ENCODE measurements around the gene CHAD. TPM values are rescaled to one million over a fixed set of nuclear protein-coding genes. Genes with fewer than 3 reads are reported as not detected.

The CHAD gene
- total and polyA plus RNA-seq, 5 donors from 2014 or later = not detected

GRCh38 chr17:50465171-50465570, 3.5 kb downstream of the CHAD start:
- H3K9me3 Mint-ChIP-seq = peaks cover 0 to 2% (median 0%) of the 10 kb centered on the region in 7 donors
- DNase-seq (no peak), ATAC-seq (ENCODE audit: low read depth in 2 of 2) (no peak)
- H3K27ac Mint-ChIP-seq = peak overlapping the region in 1 of 3 donors; percentile 69
- peaks cover 12% of the 10 kb centered on the region for H3K27me3 Mint-ChIP-seq
- no peak overlapping the region for H3K4me3 ChIP-seq (ENCODE audit: low read depth, low read length)
- H3K27me3 ChIP-seq (ENCODE audit: control insufficient read depth, insufficient read depth, low read length) = no peaks in the 10 kb centered on the region
- H3K4me1 ChIP-seq (ENCODE audit: control insufficient read depth, insufficient read depth, low read length, poor library complexity, severe bottlenecking) = peaks cover 14% of the 10 kb centered on the region
- H3K36me3 ChIP-seq (ENCODE audit: control insufficient read depth, insufficient read depth, low read length) = no peaks in the 10 kb centered on the region
- no peak overlapping the region for H3K27ac ChIP-seq (ENCODE audit: insufficient read depth, low read length, poor library complexity, severe bottlenecking)
- H3K4me3 Mint-ChIP-seq = no peak overlapping the region
- H3K36me3 Mint-ChIP-seq = peaks cover 5% of the 10 kb centered on the region
- H3K4me1 Mint-ChIP-seq = peaks cover 0 to 19% (median 2%) of the 10 kb centered on the region in 4 donors
- H3K9me3 ChIP-seq (ENCODE audit: control insufficient read depth in 2 of 2, low read length in 2 of 2) = no peaks in the 10 kb centered on the region

- no peaks in the 10 kb centered on the region for H3K36me3 ChIP-seq (ENCODE audit: control insufficient read depth, insufficient read depth, low read length)
- no peaks in the 10 kb centered on the region for H3K9me3 ChIP-seq (ENCODE audit: control insufficient read depth in 2 of 2, low read length in 2 of 2)
- no peak overlapping the region for H3K4me3 ChIP-seq (ENCODE audit: low read depth, low read length)
- no peaks in the 10 kb centered on the region for H3K27me3 ChIP-seq (ENCODE audit: control insufficient read depth, insufficient read depth, low read length)
- H3K4me1 Mint-ChIP-seq = peaks cover 0 to 16% (median 2%) of the 10 kb centered on the region in 4 donors
- peaks cover 14% of the 10 kb centered on the region for H3K4me1 ChIP-seq (ENCODE audit: control insufficient read depth, insufficient read depth, low read length, poor library complexity, severe bottlenecking)
- ATAC-seq (ENCODE audit: low read depth in 2 of 2) (no peak), DNase-seq (no peak)
- peaks cover 12% of the 10 kb centered on the region for H3K27me3 Mint-ChIP-seq
- peak overlapping the region in 1 of 3 donors; percentile 69 for H3K27ac Mint-ChIP-seq
- H3K9me3 Mint-ChIP-seq = peaks cover 0 to 2% (median 0%) of the 10 kb centered on the region in 7 donors
- H3K27ac ChIP-seq (ENCODE audit: insufficient read depth, low read length, poor library complexity, severe bottlenecking) = no peak overlapping the region
- H3K4me3 Mint-ChIP-seq = no peak overlapping the region
- H3K36me3 Mint-ChIP-seq = peaks cover 5% of the 10 kb centered on the region
These were observed 3.9 kb downstream of the CHAD start for GRCh38 chr17:50464736-50465135.

- Histone ChIP-seq H3K36me3 (ENCODE audit: control insufficient read depth, insufficient read depth, low read length) (no peaks in the 10 kb centered on the region), H3K4me3 (ENCODE audit: low read depth, low read length) (no peak overlapping the region), H3K9me3 (ENCODE audit: control insufficient read depth in 2 of 2, low read length in 2 of 2) (no peaks in the 10 kb centered on the region), H3K4me1 (ENCODE audit: control insufficient read depth, insufficient read depth, low read length, poor library complexity, severe bottlenecking) (peaks cover 9% of the 10 kb centered on the region), H3K27me3 (ENCODE audit: control insufficient read depth, insufficient read depth, low read length) (no peaks in the 10 kb centered on the region), H3K27ac (ENCODE audit: insufficient read depth, low read length, poor library complexity, severe bottlenecking) (no peak overlapping the region)
- DNase-seq (no peak), ATAC-seq (ENCODE audit: low read depth in 2 of 2) (no peak)
- H3K27me3 Mint-ChIP-seq = peaks cover 12% of the 10 kb centered on the region
- H3K9me3 Mint-ChIP-seq = peaks cover 0 to 2% (median 0%) of the 10 kb centered on the region in 7 donors
- H3K4me3 Mint-ChIP-seq = no peak overlapping the region
- peaks cover 0 to 16% (median 2%) of the 10 kb centered on the region in 4 donors for H3K4me1 Mint-ChIP-seq
- peaks cover 5% of the 10 kb centered on the region for H3K36me3 Mint-ChIP-seq
- no peak overlapping the region for H3K27ac Mint-ChIP-seq
These were observed 4.6 kb downstream of the CHAD start for GRCh38 chr17:50464121-50464520.

GRCh38 chr17:50462446-50462845, 6.2 kb downstream of the CHAD start:
- no peaks in the 10 kb centered on the region for H3K27me3 ChIP-seq (ENCODE audit: control insufficient read depth, insufficient read depth, low read length)
- no peak for DNase-seq
- Mint-ChIP-seq H3K27ac (no peak overlapping the region), H3K27me3 (peaks cover 1% of the 10 kb centered on the region), H3K4me1 (peaks cover 0 to 7% (median 2%) of the 10 kb centered on the region in 4 donors), H3K9me3 (peaks cover 0 to 2% (median 0%) of the 10 kb centered on the region in 7 donors), H3K36me3 (peaks cover 5% of the 10 kb centered on the region), H3K4me3 (no peak overlapping the region)
- H3K27ac ChIP-seq (ENCODE audit: insufficient read depth, low read length, poor library complexity, severe bottlenecking) = no peak overlapping the region
- H3K9me3 ChIP-seq (ENCODE audit: control insufficient read depth in 2 of 2, low read length in 2 of 2) = no peaks in the 10 kb centered on the region
- ATAC-seq (ENCODE audit: low read depth in 2 of 2) = no peak
- no peaks in the 10 kb centered on the region for H3K4me1 ChIP-seq (ENCODE audit: control insufficient read depth, insufficient read depth, low read length, poor library complexity, severe bottlenecking)
- no peaks in the 10 kb centered on the region for H3K36me3 ChIP-seq (ENCODE audit: control insufficient read depth, insufficient read depth, low read length)
- no peak overlapping the region for H3K4me3 ChIP-seq (ENCODE audit: low read depth, low read length)

- H3K9me3 ChIP-seq (ENCODE audit: control insufficient read depth in 2 of 2, low read length in 2 of 2) = no peaks in the 10 kb centered on the region
- DNase-seq (no peak), ATAC-seq (ENCODE audit: low read depth in 2 of 2) (no peak)
- H3K36me3 Mint-ChIP-seq = peaks cover 5% of the 10 kb centered on the region
- no peaks in the 10 kb centered on the region for H3K27me3 ChIP-seq (ENCODE audit: control insufficient read depth, insufficient read depth, low read length)
- peaks cover 0 to 2% (median 0%) of the 10 kb centered on the region in 7 donors for H3K9me3 Mint-ChIP-seq
- no peaks in the 10 kb centered on the region for H3K4me1 ChIP-seq (ENCODE audit: control insufficient read depth, insufficient read depth, low read length, poor library complexity, severe bottlenecking)
- H3K36me3 ChIP-seq (ENCODE audit: control insufficient read depth, insufficient read depth, low read length) = no peaks in the 10 kb centered on the region
- no peak overlapping the region for H3K27ac Mint-ChIP-seq
- H3K27me3 Mint-ChIP-seq = no peaks in the 10 kb centered on the region
- no peak overlapping the region for H3K4me3 Mint-ChIP-seq
- no peak overlapping the region for H3K4me3 ChIP-seq (ENCODE audit: low read depth, low read length)
- peaks cover 0 to 6% (median 2%) of the 10 kb centered on the region in 4 donors for H3K4me1 Mint-ChIP-seq
- no peak overlapping the region for H3K27ac ChIP-seq (ENCODE audit: insufficient read depth, low read length, poor library complexity, severe bottlenecking)
These were observed 7.0 kb downstream of the CHAD start for GRCh38 chr17:50461550-50462132.

- no peak overlapping the region for H3K27ac ChIP-seq (ENCODE audit: insufficient read depth, low read length, poor library complexity, severe bottlenecking)
- Mint-ChIP-seq H3K9me3 (peaks cover 0 to 2% (median 0%) of the 10 kb centered on the region in 7 donors), H3K27ac (no peak overlapping the region), H3K4me3 (no peak overlapping the region), H3K36me3 (peaks cover 5% of the 10 kb centered on the region), H3K4me1 (peaks cover 0 to 4% (median 2%) of the 10 kb centered on the region in 4 donors), H3K27me3 (no peaks in the 10 kb centered on the region)
- H3K9me3 ChIP-seq (ENCODE audit: control insufficient read depth in 2 of 2, low read length in 2 of 2) = no peaks in the 10 kb centered on the region
- DNase-seq = no peak
- H3K27me3 ChIP-seq (ENCODE audit: control insufficient read depth, insufficient read depth, low read length) = no peaks in the 10 kb centered on the region
- H3K36me3 ChIP-seq (ENCODE audit: control insufficient read depth, insufficient read depth, low read length) = no peaks in the 10 kb centered on the region
- no peaks in the 10 kb centered on the region for H3K4me1 ChIP-seq (ENCODE audit: control insufficient read depth, insufficient read depth, low read length, poor library complexity, severe bottlenecking)
- ATAC-seq (ENCODE audit: low read depth in 2 of 2) = no peak
- H3K4me3 ChIP-seq (ENCODE audit: low read depth, low read length) = no peak overlapping the region
These were observed 7.7 kb downstream of the CHAD start for GRCh38 chr17:50460831-50461526.

- no peak for DNase-seq
- Mint-ChIP-seq H3K36me3 (peaks cover 5% of the 10 kb centered on the region), H3K9me3 (peaks cover 0 to 1% (median 0%) of the 10 kb centered on the region in 7 donors), H3K27ac (no peak overlapping the region), H3K27me3 (no peaks in the 10 kb centered on the region), H3K4me3 (no peak overlapping the region), H3K4me1 (peaks cover 0 to under 1% (median 0%) of the 10 kb centered on the region in 4 donors)
- no peaks in the 10 kb centered on the region for H3K27me3 ChIP-seq (ENCODE audit: control insufficient read depth, insufficient read depth, low read length)
- H3K9me3 ChIP-seq (ENCODE audit: control insufficient read depth in 2 of 2, low read length in 2 of 2) = no peaks in the 10 kb centered on the region
- H3K4me3 ChIP-seq (ENCODE audit: low read depth, low read length) = no peak overlapping the region
- H3K27ac ChIP-seq (ENCODE audit: insufficient read depth, low read length, poor library complexity, severe bottlenecking) = no peak overlapping the region
- no peak for ATAC-seq (ENCODE audit: low read depth in 2 of 2)
- H3K4me1 ChIP-seq (ENCODE audit: control insufficient read depth, insufficient read depth, low read length, poor library complexity, severe bottlenecking) = no peaks in the 10 kb centered on the region
- H3K36me3 ChIP-seq (ENCODE audit: control insufficient read depth, insufficient read depth, low read length) = no peaks in the 10 kb centered on the region
These were observed 8.9 kb downstream of the CHAD start for GRCh38 chr17:50459756-50460155.

Measured in CD4-positive, CD25-positive, alpha-beta regulatory T cell (primary cell).